Fibroblast of lung (primary cell): ENCODE data around the gene GARIN5B. TPM values are rescaled to one million over a fixed set of nuclear protein-coding genes. Genes with fewer than 3 reads are reported as not detected.

Experiments used
- DNase-seq, 2 donors: peaks; one replicate each; pipeline versions ENCODE4 v3.0.0 to v3.0.0-alpha.2; 2010; ENCODE audit warnings: low read depth in 2 of 2
- H2AFZ ChIP-seq: 2 replicates; pipeline ENCODE4 v1.5.1; 2012; ENCODE audit warnings: low read length, control low read depth, inconsistent platforms
- H3K27ac ChIP-seq: 2 replicates; pipeline ENCODE4 v1.5.1; 2011; ENCODE audit warnings: low read length, control low read depth; ENCODE audit not compliant: insufficient read depth
- H3K27me3 ChIP-seq: 2 replicates; pipeline ENCODE4 v1.5.1; 2011; ENCODE audit warnings: mild to moderate bottlenecking, low read length; ENCODE audit not compliant: control insufficient read depth, insufficient read depth
- H3K36me3 ChIP-seq: 2 replicates; pipeline ENCODE4 v1.5.1; 2011; ENCODE audit warnings: low read length; ENCODE audit not compliant: control insufficient read depth, insufficient read depth
- H3K4me1 ChIP-seq: 2 replicates; pipeline ENCODE4 v1.5.1; 2011; ENCODE audit warnings: low read length; ENCODE audit not compliant: control insufficient read depth, insufficient read depth; ENCODE audit errors: extremely low read depth
- H3K4me2 ChIP-seq: 2 replicates; pipeline ENCODE4 v1.5.1; 2011; ENCODE audit warnings: low read length, control low read depth; ENCODE audit not compliant: insufficient read depth; ENCODE audit errors: extremely low read depth
- H3K4me3 ChIP-seq, 4 experiments: fragments of 200-600 bp in 1 of 4; sonication (generic) in 1 of 4; replicated peaks in 1 of 4; 2 replicates each; pipeline ENCODE4 v1.5.1; 2011 to 2016; ENCODE audit warnings: low read length in 4 of 4, low read depth in 3 of 4, mild to moderate bottlenecking in 3 of 4, control low read depth in 2 of 4, inconsistent platforms in 1 of 4, mixed read lengths in 1 of 4; ENCODE audit not compliant: insufficient read depth in 1 of 4; ENCODE audit errors: control extremely low read depth in 1 of 4
- H3K79me2 ChIP-seq: 2 replicates; pipeline ENCODE4 v1.5.1; 2012; ENCODE audit warnings: mild to moderate bottlenecking, low read length, inconsistent platforms; ENCODE audit not compliant: control insufficient read depth, insufficient read depth
- H3K9ac ChIP-seq: 2 replicates; pipeline ENCODE4 v1.5.1; 2011; ENCODE audit warnings: mild to moderate bottlenecking, low read length, control low read depth; ENCODE audit not compliant: insufficient read depth
- H3K9me3 ChIP-seq: 2 replicates; pipeline ENCODE4 v1.5.1; 2012; ENCODE audit warnings: low read depth, low read length; ENCODE audit not compliant: control insufficient read depth, insufficient read depth
- H4K20me1 ChIP-seq: 2 replicates; pipeline ENCODE4 v1.5.1; 2011; ENCODE audit warnings: low read length; ENCODE audit not compliant: control insufficient read depth, insufficient read depth; ENCODE audit errors: extremely low read depth
- EZH2 ChIP-seq: IDR thresholded peaks from 2 replicates; pipeline ENCODE4 v1.5.1; 2012; ENCODE audit warnings: low read length, control low read depth, mild to moderate bottlenecking; ENCODE audit errors: missing control alignments
- polyA plus RNA-seq, 2 donors: library from polyadenylated mRNA; depleted of rRNA in 1 of 2; stranded (reverse) in 1 of 2; unstranded in 1 of 2; fragments of >200 nt; gene quantifications; 2 replicates each; pipeline ENCODE4 v1.2.1, GENCODE V29; 2011 to 2012; ENCODE audit warnings: missing spikeins in 1 of 2
- total RNA-seq: library from RNA; depleted of rRNA; stranded (reverse); fragments of >200 nt; gene quantifications from 2 replicates; pipeline ENCODE4 v1.2.1, GENCODE V29; 2014
- TF ChIP-seq, protein P1 (sequence below), 2 donors: IDR thresholded peaks in 1 of 2; conservative IDR thresholded peaks in 1 of 2; 1 replicate in 1 of 2; 2 replicates in 1 of 2; pipeline ENCODE4 v1.5.1; 2011 to 2012; ENCODE audit warnings: low read length in 2 of 2, control low read depth in 1 of 2, inconsistent platforms in 1 of 2, low read depth in 1 of 2, mild to moderate bottlenecking in 1 of 2

The GARIN5B gene
- total and polyA plus RNA-seq, 2 donors (not counting 1 experiment from before 2014, with no cell fraction given) = not detected

DNA sequence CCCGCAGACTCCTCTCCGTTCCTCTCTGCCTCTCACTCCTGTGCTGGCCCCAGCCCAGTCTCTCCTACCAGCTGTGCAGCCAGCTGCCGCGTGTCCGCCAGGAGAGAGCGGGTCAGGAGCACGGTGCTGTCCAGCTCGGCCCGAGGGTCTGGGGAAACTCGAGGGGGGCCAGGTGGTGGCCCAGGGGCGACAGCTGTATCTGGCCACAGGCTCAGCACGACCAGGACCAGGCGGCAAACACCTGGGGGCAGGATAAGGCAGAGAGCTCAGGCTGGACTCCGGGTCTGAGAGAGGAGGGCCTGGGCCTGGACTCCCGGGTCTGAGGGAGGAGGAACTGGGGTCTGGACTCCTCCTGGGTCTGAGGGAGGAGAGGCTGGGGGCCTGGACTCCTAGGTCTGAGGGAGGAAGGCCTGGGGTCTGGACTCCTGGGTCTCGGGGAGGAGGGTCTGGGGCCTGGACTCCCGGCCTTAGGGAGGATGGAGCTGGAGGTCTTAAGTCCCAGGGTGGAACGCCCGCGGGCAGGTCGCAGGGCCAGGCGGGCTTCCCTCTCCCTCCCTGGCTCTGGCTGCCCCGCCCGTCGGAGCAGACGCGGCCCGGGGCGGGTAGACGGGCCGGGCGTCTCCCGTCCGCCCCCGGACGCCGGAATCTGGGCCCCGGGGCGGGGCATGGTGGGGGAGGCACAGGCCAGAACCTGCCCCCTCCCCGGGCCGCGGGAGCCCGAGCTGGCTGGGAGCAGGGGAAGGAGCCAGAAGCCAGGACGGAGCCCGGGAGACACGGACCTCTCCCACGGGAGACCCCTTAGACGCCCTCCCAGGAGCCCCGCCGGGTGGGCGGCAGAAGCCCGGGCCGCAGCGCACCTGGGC is 5.9 kb upstream of the GARIN5B start:
- Histone ChIP-seq H3K9ac (peak overlapping the region; percentile 62), H3K4me1 (peaks cover 6% of the 10 kb centered on the region), H3K9me3 (no peaks in the 10 kb centered on the region), H3K4me3 (peak overlapping the region; percentile 17 to 52 (median 25)), H3K27me3 (no peaks in the 10 kb centered on the region), H3K27ac (peak overlapping the region; percentile 8), H3K79me2 (no peaks in the 10 kb centered on the region), H3K36me3 (no peaks in the 10 kb centered on the region), H4K20me1 (no peaks in the 10 kb centered on the region), H2AFZ (peak overlapping the region; percentile 44), H3K4me2 (no peak overlapping the region)
- DNase-seq = peak in 1 of 2 donors; percentile 68
- TF ChIP-seq, protein P1, sequence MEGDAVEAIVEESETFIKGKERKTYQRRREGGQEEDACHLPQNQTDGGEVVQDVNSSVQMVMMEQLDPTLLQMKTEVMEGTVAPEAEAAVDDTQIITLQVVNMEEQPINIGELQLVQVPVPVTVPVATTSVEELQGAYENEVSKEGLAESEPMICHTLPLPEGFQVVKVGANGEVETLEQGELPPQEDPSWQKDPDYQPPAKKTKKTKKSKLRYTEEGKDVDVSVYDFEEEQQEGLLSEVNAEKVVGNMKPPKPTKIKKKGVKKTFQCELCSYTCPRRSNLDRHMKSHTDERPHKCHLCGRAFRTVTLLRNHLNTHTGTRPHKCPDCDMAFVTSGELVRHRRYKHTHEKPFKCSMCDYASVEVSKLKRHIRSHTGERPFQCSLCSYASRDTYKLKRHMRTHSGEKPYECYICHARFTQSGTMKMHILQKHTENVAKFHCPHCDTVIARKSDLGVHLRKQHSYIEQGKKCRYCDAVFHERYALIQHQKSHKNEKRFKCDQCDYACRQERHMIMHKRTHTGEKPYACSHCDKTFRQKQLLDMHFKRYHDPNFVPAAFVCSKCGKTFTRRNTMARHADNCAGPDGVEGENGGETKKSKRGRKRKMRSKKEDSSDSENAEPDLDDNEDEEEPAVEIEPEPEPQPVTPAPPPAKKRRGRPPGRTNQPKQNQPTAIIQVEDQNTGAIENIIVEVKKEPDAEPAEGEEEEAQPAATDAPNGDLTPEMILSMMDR (conservative IDR thresholded peaks at IDR 0.05 in 1 of 2, IDR thresholded peaks at IDR 0.05 in 1 of 2; ENCODE audit: low read depth in 1 of 2, low read length in 2 of 2) = no peak
- TF ChIP-seq EZH2 = no peak

DNA sequence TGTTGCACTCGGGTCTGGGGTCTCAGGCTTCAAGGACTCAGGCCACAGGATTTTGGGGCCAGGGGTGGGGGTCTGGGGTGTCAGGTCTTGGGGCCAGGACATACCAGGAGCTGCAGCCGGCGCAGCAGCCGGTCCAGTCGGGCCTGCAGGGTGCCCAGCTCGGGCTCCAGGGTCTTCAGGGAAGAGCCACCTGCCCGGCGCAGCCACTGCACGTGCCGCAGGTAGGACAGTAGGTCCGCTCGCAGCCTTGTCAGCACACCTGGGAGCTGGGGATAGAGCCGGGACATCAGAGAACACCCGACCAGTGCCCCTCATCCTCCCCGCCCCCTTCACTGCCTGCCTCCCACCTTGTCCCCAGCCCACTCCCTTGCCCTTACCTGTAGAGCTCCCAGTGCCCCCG is 5.0 kb upstream of the GARIN5B start:
- Histone ChIP-seq H3K4me1 (peaks cover 4% of the 10 kb centered on the region), H3K9ac (no peak overlapping the region), H3K9me3 (no peaks in the 10 kb centered on the region), H3K27ac (no peak overlapping the region), H2AFZ (no peak overlapping the region), H3K4me3 (no peak overlapping the region), H3K27me3 (no peaks in the 10 kb centered on the region), H3K36me3 (no peaks in the 10 kb centered on the region), H3K79me2 (no peaks in the 10 kb centered on the region), H3K4me2 (no peak overlapping the region), H4K20me1 (no peaks in the 10 kb centered on the region)
- DNase-seq = no peak
- TF ChIP-seq, protein P1 (conservative IDR thresholded peaks at IDR 0.05 in 1 of 2, IDR thresholded peaks at IDR 0.05 in 1 of 2; ENCODE audit: low read depth in 1 of 2, low read length in 2 of 2) = no peak
- TF ChIP-seq EZH2 = no peak

DNA sequence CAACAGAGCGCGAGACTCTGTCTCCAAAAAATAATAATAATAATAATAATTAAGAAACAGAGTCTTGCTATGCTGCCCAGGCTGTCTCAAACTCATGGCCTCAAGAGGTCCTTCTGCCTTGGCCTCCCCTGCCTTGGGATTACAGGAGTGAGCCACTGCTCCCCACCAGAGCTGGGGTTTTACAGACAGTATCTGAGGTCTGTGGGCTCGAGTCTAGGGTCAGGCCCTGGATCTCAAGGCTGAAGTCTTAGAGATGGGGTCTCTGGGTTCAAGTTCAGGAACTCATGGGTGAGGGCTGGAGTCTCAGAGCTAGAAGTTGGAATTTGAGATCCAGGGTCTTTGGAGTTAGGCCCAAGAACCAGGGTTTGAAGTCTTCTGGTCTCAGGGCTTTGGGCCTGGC is 3.7 kb upstream of the GARIN5B start:
- H3K9ac ChIP-seq = no peak overlapping the region
- no peaks in the 10 kb centered on the region for H3K36me3 ChIP-seq
- H4K20me1 ChIP-seq = no peaks in the 10 kb centered on the region
- no peaks in the 10 kb centered on the region for H3K27me3 ChIP-seq
- H3K4me3 ChIP-seq = no peak overlapping the region
- no peak for DNase-seq
- H3K4me1 ChIP-seq = peaks cover 4% of the 10 kb centered on the region
- no peak overlapping the region for H3K4me2 ChIP-seq
- no peak overlapping the region for H3K27ac ChIP-seq
- H2AFZ ChIP-seq = no peak overlapping the region
- TF ChIP-seq, protein P1 (conservative IDR thresholded peaks at IDR 0.05 in 1 of 2, IDR thresholded peaks at IDR 0.05 in 1 of 2; ENCODE audit: low read depth in 1 of 2, low read length in 2 of 2) = no peak
- TF ChIP-seq EZH2 = no peak
- H3K79me2 ChIP-seq = no peaks in the 10 kb centered on the region
- H3K9me3 ChIP-seq = no peaks in the 10 kb centered on the region
